ENCODE measurements around the gene CCDC15.
"Not testable (repeated sequence)": the region's sequence is repeated elsewhere in the genome, so short reads cannot be mapped to it uniquely, and the experiment has no call there.

DNA sequence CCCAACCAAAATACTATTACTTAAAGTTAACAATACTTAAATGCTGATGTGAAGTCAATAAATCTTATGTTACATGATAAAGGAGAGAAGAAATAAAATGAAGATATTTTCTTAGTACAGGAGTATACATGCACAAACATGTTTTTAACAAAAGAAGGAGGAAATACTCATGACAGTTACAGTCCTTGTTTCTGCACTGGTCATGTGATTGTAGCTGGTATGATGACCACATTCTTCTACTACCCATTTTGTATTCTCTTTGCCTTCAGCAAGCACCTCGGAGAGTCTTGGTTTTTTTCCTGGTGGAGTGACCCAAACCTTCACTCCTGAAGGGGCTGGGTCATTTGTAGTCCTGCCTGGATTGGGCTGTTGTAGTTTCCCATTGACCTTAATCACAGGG is 75.4 kb downstream of the CCDC15 start:
- TF ChIP-seq POLR2A (IDR thresholded peaks at IDR 0.05; ENCODE audit: low read length); GATA1 (IDR thresholded peaks at IDR 0.05; ENCODE audit: low read depth, low read length): not testable (repeated sequence)
